ENCODE data around the gene FLRT2.

Gene FLRT2

DNA sequence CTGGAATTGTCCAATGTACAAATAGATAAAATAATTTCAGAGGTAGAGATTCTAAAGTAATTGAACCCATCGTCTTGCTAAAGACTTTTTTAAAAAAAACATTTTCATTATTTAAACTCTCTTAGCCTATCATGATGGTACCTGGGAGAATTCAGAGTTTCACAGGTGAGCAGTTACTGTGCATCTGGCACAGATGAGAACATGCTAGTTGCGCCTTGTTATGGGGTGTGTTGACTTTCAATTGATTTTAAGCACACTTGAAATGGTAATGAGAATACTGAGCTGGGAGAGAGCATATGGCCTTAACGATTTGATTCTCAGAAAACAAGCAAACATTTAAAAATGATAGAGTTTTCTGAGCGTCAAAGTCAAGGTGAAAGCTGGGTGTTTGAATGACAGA, 66.6 kb downstream of the FLRT2 start:
- DNase-seq (ENCODE audit: low read depth in 2 of 2) = no peak

DNA sequence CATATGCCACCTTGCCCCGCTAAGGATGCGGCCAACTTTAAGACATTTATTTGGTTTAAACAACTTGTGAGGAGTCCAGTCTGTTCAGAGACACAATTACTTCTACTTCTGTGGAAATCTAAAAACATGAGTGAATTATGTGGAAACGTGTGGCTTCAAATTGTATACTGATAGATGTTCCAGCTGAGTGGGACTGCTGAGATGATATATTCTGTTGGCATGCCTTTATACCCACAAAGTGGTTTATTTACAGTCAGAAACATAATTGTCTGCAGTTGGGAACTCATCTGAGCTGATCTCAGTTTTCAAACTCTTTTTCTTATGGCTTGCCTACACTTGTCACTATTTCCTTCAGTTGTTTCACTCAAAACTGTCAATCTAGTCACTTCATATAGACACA, 67.8 kb downstream of the FLRT2 start:
- DNase-seq (ENCODE audit: low read depth in 2 of 2) = no peak

DNA sequence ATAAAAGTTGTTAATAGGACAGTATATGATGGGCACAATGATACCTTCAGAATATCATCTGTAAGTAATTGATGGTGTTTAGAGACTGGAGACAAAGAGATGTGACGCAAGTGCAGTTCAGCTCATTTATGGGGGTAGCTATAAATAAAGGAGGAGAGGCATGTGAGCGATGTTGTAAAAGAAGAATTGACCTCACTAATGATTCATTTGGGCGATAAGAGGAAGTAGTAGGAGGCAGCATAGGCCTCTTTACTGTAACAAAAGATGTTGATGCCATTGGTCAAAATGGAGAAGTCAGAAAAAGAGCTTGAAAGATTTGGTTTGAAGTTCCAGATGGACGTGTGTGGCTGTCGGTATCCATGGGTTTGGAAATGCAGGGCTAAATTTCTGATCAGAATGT, 70.0 kb downstream of the FLRT2 start:
- no peak for DNase-seq (ENCODE audit: low read depth in 2 of 2)

DNA sequence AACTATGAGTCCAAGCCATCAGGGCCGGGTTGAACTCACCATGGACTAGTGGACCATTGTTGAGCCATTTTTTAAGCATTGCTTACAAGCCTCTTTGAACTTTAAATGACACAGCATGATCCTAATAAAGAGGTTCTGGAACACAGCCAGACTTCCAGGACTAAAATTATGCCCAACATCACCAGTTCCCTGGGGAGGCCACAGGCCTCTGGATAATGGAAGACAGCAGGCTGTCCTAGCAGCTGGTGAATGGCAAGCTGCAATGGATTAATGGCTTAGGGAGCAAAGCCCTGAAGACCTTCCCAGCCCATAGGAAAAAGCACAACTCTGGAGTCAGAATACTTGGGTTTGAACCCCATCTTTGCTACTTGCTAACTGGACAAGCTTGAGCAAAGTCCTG, 71.3 kb downstream of the FLRT2 start:
- DNase-seq (ENCODE audit: low read depth in 2 of 2) = no peak

DNA sequence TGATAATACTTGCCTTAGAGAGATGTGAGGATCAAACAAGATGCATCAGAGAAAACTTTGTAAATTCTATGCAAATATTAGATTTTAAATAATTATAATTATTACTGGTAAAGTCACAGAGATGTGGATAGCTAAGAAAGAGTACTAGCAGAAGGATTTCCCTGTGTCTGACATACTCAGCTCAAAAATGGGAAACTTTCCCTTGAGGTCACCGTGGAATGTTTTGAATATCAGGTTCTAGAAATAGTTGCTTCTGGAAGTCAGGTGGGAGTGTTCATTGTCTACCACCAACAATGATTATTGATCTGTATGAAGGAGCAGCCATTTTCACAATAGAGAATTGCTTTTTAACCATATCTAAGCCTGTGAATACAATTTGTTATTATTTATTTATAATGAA, 71.7 kb downstream of the FLRT2 start:
- DNase-seq (ENCODE audit: low read depth in 2 of 2) = no peak

DNA sequence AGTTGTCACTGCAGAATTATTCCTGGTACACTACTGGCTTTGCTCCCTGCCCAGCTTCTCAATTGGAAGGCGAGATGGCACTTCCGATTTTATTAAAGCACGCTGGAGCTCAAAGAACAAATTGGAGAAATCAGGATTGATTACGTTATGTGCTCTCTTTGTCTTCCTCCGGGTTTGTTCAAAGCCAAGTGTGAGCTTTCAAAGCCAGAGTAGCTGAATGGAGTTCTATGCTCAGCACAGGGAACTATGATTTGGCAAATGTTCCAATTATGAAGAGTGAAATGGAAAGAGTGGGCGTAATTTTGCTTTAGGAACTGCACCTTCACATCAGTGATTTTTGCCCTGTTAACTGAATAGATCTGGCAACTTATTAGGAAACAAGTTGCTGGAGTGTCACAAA, 72.4 kb downstream of the FLRT2 start:
- DNase-seq (ENCODE audit: low read depth in 2 of 2) = no peak

DNA sequence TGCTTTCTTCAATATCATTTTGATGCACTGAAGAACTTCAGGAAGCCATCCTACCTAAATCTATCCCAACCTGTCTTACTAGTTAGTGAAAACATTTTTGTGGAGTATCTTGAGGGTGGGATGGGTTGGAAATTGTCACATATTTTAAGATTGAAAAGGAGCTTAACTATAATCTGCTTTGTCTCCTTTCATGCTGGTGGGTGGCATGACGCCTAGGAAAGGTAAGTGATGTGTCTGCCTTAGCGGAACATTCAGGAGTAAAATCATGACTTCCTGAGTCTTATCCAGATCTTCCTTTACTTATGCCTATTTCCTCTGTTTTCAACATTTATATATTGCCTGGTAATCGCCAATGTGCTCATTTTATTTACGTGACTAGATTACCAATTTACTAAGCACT, 74.1 kb downstream of the FLRT2 start:
- DNase-seq (ENCODE audit: low read depth in 2 of 2) = no peak

DNA sequence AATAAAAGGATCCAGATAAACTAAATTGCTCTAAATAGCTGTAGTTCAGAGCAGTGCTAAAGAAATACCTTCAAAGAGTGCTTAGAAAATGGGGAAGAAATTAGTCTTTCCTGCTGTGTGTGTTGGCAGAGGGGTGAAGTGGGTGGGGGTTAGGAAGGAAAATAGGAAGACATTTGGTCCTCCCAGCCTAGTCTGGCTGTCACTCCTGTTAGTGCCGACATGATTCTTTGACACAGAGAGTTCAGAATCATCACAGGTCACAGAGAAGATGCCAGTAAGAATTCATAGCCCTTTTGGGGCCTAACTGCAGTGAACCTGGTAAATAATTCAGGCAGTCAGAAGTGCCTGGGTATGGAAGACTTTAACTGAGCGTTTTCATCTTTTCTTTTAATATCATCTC, 74.8 kb downstream of the FLRT2 start:
- no peak for DNase-seq (ENCODE audit: low read depth in 2 of 2)

DNA sequence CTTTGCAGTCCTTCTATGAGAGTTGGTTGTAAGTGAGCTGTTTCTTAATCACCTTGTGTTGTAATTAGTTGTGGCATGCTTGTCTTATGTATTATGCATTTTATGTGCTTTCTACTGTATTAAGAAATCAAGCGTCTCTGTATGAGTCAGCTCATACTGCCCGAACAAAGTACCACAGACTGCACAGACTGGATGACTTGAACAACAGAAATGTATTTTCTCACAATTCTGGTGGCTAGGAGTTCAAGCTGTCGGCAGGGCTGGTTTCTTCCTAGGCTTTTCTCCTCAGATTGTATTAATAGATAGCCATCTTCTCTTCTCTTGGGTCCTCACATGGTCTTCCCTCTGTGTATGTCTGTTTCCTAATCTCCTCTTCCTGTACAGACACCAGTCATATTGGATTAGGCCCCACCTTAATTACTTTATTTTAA, 77.7 kb downstream of the FLRT2 start:
- DNase-seq (ENCODE audit: low read depth in 2 of 2) = peak; percentile 44 to 57

DNA sequence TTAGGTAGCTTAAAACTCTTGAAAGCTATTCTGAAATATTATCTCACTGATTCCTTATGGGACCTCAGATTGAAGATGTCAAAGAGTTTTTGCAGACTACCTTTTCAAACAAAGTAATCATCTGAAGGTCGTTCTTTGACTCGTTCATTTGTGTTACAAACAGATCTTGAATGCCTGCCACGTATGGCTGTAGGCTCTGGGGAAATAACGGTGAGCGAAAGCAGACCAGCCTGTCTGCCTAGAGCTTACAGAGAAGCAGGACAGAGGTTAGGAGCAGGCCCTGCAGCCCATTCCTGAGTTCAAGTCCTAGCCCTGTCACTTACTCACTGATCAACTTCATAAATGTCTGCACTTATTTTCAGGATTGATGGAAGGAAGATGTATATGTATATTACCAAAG, 83.6 kb downstream of the FLRT2 start:
- no peak for DNase-seq (ENCODE audit: low read depth in 2 of 2)

DNA sequence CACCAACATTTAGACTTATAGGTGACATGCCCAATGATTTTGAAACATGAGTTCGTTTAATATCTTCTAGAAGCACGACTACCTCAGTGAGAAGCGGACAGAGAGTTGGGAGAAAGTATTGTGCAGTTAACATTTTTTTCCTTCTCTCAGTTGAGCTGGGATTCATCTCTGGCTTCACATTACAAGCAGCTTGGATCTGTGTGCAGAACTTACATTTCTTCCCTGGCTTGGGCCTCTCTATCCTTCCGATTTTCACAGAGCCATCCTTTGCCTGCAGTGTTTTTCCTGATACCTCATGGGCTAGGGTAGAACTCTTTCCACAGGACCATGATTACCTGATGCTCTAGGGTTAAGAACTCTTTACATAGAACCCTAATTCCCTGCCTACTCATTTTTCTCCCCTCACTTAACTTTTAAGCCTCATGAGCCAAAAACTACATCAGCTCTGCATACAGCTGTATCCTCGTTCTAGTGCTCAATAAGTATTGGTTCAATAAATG, 86.5 kb downstream of the FLRT2 start:
- DNase-seq (ENCODE audit: low read depth in 2 of 2) = no peak

DNA sequence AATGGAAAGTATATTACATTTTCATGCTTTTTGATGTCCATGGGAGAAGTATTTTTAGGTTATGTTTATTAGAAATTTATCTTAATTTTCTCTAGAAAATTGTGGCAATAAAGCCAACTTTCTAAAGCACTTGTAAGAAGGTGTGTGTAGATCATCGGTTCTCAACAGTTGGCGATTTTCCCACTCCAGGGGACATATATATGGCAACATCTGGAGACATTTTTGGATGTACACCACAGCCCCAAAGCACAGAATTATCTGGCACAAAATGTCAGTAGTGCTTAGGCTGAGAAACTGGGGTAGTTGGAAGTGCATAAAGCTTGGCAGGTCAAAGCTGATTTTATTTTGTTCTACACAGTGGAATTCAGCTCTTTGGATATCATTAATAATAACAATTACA, 86.9 kb downstream of the FLRT2 start:
- DNase-seq (ENCODE audit: low read depth in 2 of 2) = no peak

DNA sequence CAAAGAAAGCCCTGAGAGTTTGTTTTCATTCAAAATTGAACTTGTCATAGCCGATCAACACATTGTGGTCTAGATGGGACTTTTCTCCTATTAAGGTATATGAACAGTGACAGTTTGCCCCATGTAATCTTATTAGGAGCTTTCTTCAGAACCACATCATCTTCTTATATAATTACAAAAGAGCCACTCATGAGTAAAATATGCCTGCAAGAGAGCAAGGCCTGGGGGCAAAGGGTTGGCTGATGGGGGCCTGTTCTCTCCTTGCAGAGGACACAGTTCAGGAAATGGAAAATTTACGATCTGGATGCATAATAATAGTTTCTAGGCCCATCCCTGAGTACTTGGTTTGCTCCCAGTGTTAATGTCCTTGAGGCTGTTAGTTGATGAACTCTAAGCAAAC, 87.8 kb downstream of the FLRT2 start:
- DNase-seq (ENCODE audit: low read depth in 2 of 2) = no peak

DNA sequence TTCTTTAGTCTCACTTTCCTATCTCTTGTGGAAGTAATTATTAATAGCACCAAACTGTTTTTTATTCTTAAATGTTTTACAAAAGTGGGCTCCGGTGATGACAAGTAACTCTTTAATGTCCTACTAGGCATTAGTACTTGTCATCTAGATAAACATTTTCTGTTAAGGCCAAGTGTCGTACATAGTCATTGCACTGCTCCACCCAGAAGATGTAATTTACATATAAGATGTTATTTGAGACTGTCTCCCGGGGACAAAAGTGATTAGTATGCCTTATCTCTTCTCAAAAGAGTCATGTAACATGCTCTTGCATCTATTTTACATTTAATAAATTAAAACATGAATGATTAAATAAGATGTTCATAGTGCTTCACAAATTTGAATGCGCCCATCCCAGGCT, 88.4 kb downstream of the FLRT2 start:
- DNase-seq (ENCODE audit: low read depth in 2 of 2) = no peak

DNA sequence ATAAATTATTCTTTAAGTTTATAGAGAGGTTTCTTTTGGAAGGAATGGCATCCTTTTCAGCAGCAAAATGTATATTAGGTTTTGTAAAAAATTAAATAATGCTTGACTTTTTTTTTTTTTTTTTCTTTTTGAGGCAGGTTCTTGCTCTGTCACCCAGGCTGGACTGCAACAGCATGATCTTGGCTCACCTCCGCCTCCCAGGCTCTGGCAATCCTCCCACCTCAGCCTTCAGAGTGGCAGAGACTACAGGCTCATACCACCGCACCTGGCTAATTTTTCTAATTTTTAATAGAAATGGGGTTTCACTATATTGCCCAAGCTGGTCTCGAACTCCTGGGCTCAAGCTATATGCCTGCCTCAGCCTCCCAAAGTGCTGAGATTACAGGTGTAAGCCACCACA, 89.0 kb downstream of the FLRT2 start:
- no peak for DNase-seq (ENCODE audit: low read depth in 2 of 2)

DNA sequence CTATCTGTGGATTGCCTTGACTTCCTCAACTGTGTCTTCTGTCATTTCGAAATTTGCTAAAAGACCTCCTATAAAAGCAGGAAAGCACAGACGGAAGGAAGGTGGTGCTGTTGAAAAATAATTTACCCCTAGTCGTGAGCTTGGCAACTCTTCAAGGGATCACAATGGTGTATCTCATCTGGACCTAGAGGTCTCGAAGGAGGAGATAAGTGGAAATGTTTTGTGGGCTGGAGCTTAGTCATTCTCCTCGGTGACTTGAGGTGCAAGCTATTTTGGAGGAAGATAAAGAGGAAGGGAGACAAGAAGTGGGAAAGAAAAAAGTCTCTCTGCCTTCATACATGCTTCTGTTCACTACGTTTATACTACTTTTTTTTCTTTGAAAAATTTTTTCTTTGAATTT, 89.9 kb downstream of the FLRT2 start:
- no peak for DNase-seq (ENCODE audit: low read depth in 2 of 2)

DNA sequence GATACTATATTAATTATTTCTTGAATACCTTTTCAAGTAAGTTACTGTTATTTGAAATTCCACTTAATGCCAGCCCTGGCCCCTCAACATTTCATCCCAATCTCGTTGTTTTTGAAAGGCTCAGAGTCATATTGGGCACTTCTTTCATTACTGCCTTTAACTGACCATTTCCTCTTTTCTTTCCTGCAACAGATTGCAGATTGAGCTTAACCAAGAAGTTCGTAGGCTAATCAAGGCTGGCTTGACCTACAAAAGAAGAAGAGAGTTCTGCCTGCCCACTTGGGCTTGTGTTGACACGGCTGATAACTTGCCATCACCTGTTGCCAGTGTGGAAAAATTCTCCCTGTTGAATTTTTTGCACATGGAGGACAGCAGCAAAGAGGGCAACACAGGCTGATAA, 91.0 kb downstream of the FLRT2 start:
- DNase-seq (ENCODE audit: low read depth in 2 of 2) = no peak

DNA sequence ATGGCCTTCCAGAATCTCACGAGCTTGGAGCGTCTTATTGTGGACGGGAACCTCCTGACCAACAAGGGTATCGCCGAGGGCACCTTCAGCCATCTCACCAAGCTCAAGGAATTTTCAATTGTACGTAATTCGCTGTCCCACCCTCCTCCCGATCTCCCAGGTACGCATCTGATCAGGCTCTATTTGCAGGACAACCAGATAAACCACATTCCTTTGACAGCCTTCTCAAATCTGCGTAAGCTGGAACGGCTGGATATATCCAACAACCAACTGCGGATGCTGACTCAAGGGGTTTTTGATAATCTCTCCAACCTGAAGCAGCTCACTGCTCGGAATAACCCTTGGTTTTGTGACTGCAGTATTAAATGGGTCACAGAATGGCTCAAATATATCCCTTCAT, 92.2 kb downstream of the FLRT2 start:
- DNase-seq (ENCODE audit: low read depth in 2 of 2) = no peak

DNA sequence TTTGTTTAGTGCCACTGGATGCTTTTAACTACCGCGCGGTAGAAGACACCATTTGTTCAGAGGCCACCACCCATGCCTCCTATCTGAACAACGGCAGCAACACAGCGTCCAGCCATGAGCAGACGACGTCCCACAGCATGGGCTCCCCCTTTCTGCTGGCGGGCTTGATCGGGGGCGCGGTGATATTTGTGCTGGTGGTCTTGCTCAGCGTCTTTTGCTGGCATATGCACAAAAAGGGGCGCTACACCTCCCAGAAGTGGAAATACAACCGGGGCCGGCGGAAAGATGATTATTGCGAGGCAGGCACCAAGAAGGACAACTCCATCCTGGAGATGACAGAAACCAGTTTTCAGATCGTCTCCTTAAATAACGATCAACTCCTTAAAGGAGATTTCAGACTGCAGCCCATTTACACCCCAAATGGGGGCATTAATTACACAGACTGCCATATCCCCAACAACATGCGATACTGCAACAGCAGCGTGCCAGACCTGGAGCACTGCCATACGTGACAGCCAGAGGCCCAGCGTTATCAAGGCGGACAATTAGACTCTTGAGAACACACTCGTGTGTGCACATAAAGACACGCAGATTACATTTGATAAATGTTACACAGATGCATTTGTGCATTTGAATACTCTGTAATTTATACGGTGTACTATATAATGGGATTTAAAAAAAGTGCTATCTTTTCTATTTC, 93.2 kb downstream of the FLRT2 start:
- no peak for DNase-seq (ENCODE audit: low read depth in 2 of 2)

DNA sequence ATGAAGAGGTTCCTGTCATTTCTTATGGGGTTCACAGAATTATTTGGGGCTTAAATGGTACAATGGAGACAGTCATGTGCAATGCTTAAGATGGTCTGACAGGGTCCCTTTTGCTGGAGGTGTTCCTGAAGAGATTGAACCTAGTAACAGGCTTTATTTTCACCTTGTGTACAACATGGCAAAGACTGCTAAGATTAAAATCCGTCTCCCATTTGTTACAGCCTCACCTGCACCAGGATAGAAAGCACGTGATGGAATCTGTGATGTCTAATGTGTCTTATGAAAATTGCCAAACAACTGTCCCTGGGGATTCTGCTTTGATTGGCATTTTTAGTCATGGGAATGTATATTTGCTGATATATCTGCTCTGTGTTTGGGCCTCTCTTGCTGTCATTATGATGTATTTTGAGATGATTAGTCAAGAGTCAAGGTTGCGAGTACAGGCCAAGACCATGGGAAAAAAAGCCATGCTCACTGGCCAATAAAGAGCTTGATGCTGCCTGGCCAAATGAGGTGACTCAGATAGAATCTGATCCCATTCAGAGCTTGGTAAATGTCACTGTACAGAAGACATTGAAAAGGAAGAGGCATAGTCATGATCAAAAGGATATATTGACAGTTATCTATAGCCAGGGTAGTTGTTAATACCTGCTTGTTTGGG, 96.1 kb downstream of the FLRT2 start:
- DNase-seq (ENCODE audit: low read depth in 2 of 2) = no peak

DNA sequence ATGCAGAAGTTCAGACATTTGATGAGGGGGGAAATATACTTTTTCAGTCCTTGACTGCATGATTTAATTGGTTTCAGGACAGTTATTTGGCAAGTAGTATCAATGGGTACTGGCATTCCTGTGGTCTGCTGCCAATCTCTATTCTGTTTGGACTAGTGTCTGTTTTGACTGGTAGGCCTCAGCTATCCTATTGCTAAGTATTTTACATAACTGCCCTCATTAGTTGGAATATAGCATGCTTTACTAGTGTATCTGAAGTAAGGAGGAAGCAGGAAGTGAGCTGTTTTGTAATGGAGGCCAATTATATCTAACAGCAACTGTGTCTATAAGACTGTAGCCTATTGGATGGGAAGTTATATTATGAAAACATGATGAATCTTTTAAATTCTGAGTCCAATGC, 104.3 kb downstream of the FLRT2 start:
- peak in 1 of 2 experiments; percentile 2 for DNase-seq (ENCODE audit: low read depth in 2 of 2)

DNA sequence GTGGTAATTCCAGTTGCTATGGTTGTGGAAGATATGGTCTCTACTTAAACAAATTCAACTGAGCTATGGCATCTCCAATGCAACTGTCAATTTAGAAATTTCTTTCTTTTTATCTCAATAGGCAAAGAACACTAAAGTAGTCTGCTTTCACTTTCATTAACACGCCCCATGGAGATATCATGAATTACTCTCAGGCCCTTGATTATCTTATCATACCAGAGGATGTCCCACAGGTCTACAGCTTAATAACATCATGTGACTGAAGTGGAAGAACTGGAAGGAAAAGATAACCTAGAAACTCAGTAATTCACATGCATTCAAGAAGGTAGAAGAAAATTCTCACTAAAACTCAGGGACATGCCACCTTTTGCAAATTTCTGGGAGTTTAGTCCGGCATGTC, 114.3 kb downstream of the FLRT2 start:
- DNase-seq (ENCODE audit: low read depth in 2 of 2) = no peak

DNA sequence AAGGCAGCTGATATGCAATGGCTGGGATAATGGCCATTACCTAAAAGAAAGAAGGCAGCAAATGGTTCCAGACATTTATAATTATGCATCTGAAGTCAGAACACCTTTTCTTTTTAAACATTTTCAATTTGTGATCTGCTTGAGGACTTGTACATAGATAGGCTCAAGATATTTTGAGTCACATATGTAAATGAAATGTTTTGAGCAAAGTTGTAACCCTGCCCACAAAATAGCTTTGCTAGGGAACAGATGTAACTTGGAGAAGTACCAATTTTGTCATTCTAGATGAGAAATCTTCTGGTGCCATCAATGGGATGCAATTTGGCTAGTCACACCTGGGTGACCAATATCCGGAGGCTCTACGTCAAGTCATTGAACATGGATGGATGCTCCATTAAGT, 123.1 kb downstream of the FLRT2 start:
- DNase-seq (ENCODE audit: low read depth in 2 of 2) = no peak

All from fibroblast of skin of left biceps (primary cell).